GM12878 (cell line): ENCODE measurements around the gene SYTL5. TPM values are rescaled to one million over a fixed set of nuclear protein-coding genes. Genes with fewer than 3 reads are reported as not detected.

ENCODE experiments used
- ATAC-seq: fragments of 200-7000 bp; cut with Tn5 transposase; 3 replicates; pipeline ENCODE4 v1.9.1; 2020; ENCODE audit warnings: mild to moderate bottlenecking, moderate library complexity
- BruUV-seq: library from RNA; stranded (reverse); fragments of 400-500 nt; replicated peaks from 2 replicates; lab custom pipeline; 2021; lab: Mats Ljungman, UMichigan
- CTCF ChIA-PET: fragments of 300-600 bp; sonication (Branson Sonifier 250); formaldehyde crosslinking; extraction: SDS; loops from one replicate; lab custom pipeline; 2021; ENCODE audit warnings: inconsistent platforms; lab: Yijun Ruan, JAX
- POLR2A ChIA-PET: fragments of 350-600 bp; formaldehyde crosslinking; extraction: SDS; loops from one replicate; lab custom pipeline; 2021; ENCODE audit warnings: inconsistent platforms; lab: Charles Lee
- RAD21 ChIA-PET: fragments of 300-600 bp; sonication (Branson Sonifier 250); formaldehyde crosslinking; loops from one replicate; lab custom pipeline; 2023; ENCODE audit warnings: antibody characterized with exemption; ENCODE audit not compliant: unreplicated experiment; lab: Charles Lee
- SMC1A ChIA-PET: fragments of 300-600 bp; sonication (Branson Sonifier 250); formaldehyde crosslinking; loops from one replicate; lab custom pipeline; 2023; ENCODE audit not compliant: unreplicated experiment, uncharacterized antibody; lab: Charles Lee
- DNase-seq: peaks from one replicate; pipeline ENCODE4 v3.0.0-alpha.2; 2011; ENCODE audit warnings: low read depth, low spot score
- FAIRE-seq: peaks from 3 replicates; lab custom pipeline; 2011; peaks lifted over from hg19 to GRCh38; lab: Jason Lieb, UNC
- H2AFZ ChIP-seq: 2 replicates; pipeline ENCODE4 v1.6.0; 2011; ENCODE audit warnings: low read depth, low read length, control low read depth; ENCODE audit not compliant: control insufficient read depth
- H3K27ac ChIP-seq: 2 replicates; pipeline ENCODE4 v1.5.1; 2011; ENCODE audit warnings: control low read depth; ENCODE audit not compliant: control insufficient read depth, insufficient read depth
- H3K27me3 ChIP-seq, 2 experiments: replicated peaks in 1 of 2; 2 replicates each; pipeline versions ENCODE4 v1.6.0 to v1.6.1; 2011; ENCODE audit warnings: low read length in 1 of 2; ENCODE audit not compliant: control insufficient read depth in 2 of 2, insufficient read depth in 2 of 2
- H3K36me3 ChIP-seq, 2 experiments: 2 replicates each; pipeline ENCODE4 v1.5.1; 2011; ENCODE audit warnings: low read length in 1 of 2; ENCODE audit not compliant: control insufficient read depth in 2 of 2, insufficient read depth in 2 of 2
- H3K4me1 ChIP-seq: 2 replicates; pipeline ENCODE4 v1.6.1; 2011; ENCODE audit warnings: mild to moderate bottlenecking, low read length, moderate library complexity, mixed read lengths; ENCODE audit not compliant: control insufficient read depth, insufficient read depth
- H3K4me2 ChIP-seq: 2 replicates; pipeline ENCODE4 v1.6.0; 2011; ENCODE audit warnings: control low read depth; ENCODE audit not compliant: control insufficient read depth, insufficient read depth
- H3K4me3 ChIP-seq: fragments of 200-600 bp; sonication (generic); 2 replicates; pipeline ENCODE4 v1.5.1; 2016
- H3K79me2 ChIP-seq: 2 replicates; pipeline ENCODE4 v1.6.0; 2011; ENCODE audit warnings: low read length; ENCODE audit not compliant: control insufficient read depth, insufficient read depth
- H3K9ac ChIP-seq: 2 replicates; pipeline ENCODE4 v1.8.0; 2011; ENCODE audit warnings: low read length, control low read depth, mixed read lengths; ENCODE audit not compliant: control insufficient read depth, insufficient read depth
- H3K9me3 ChIP-seq: replicated peaks from 3 replicates; pipeline ENCODE4 v1.5.1; 2011; ENCODE audit warnings: mild to moderate bottlenecking, low read length; ENCODE audit not compliant: control insufficient read depth, insufficient read depth
- H4K20me1 ChIP-seq: 2 replicates; pipeline ENCODE4 v1.6.0; 2011; ENCODE audit not compliant: control insufficient read depth, insufficient read depth
- CBFB ChIP-seq: IDR thresholded peaks from 2 replicates; pipeline ENCODE4 v1.6.1; 2016; ENCODE audit warnings: antibody characterized with exemption, low read depth
- ESRRA ChIP-seq: IDR thresholded peaks from 2 replicates; pipeline ENCODE4 v1.6.1; 2012; ENCODE audit warnings: mild to moderate bottlenecking, low read length, improper control_type of control experiment
- ETV6 ChIP-seq, 2 experiments: fragments of 450-650 bp in 1 of 2; IDR thresholded peaks in 1 of 2; conservative IDR thresholded peaks in 1 of 2; 2 replicates each; pipeline ENCODE4 v1.6.1; 2014; ENCODE audit warnings: antibody characterized with exemption in 1 of 2, borderline replicate concordance in 1 of 2, low read depth in 1 of 2, mild to moderate bottlenecking in 1 of 2, moderate library complexity in 1 of 2
- MEF2B ChIP-seq: fragments of 450-650 bp; IDR thresholded peaks from 2 replicates; pipeline ENCODE4 v1.6.1; 2018; ENCODE audit warnings: mild to moderate bottlenecking, moderate library complexity; ENCODE audit not compliant: partially characterized antibody, poor library complexity, severe bottlenecking
- PAX8 ChIP-seq: fragments of 450-650 bp; IDR thresholded peaks from 2 replicates; pipeline ENCODE4 v1.6.1; 2017; ENCODE audit warnings: mild to moderate bottlenecking, moderate library complexity
- RELA ChIP-seq: fragments of 450-650 bp; IDR thresholded peaks from 2 replicates; pipeline ENCODE4 v1.8.0; 2014; ENCODE audit warnings: borderline replicate concordance; ENCODE audit not compliant: partially characterized antibody
- SMAD1 ChIP-seq: fragments of 450-650 bp; IDR thresholded peaks from 2 replicates; pipeline ENCODE4 v1.6.1; 2018; ENCODE audit warnings: mild to moderate bottlenecking, low read depth; ENCODE audit not compliant: partially characterized antibody
- TCF12 ChIP-seq: IDR thresholded peaks from 2 replicates; pipeline ENCODE4 v1.6.1; 2011; ENCODE audit warnings: low read depth, mild to moderate bottlenecking, low read length
- ZBED1 ChIP-seq: IDR thresholded peaks from 2 replicates; pipeline ENCODE4 v1.6.1; 2016; ENCODE audit warnings: borderline replicate concordance
- ZBTB11 ChIP-seq: fragments of 450-650 bp; formaldehyde crosslinking; IDR thresholded peaks from 2 replicates; pipeline ENCODE4 v1.5.0; 2022; ENCODE audit warnings: mild to moderate bottlenecking, missing genetic modification characterization
- ZNF592 ChIP-seq: fragments of 450-650 bp; IDR thresholded peaks from 2 replicates; pipeline ENCODE4 v1.6.1; 2017; ENCODE audit warnings: mild to moderate bottlenecking, moderate library complexity
- WGBS: methylation state at CpG from one replicate; pipeline ENCODE4 v1.1.6; 2016; ENCODE audit warnings: low lambda C conversion rate; ENCODE audit not compliant: insufficient replicate concordance, insufficient coverage; ENCODE audit errors: missing lambda C conversion rate; 5-methylcytosine and 5-hydroxymethylcytosine counted together
- in situ Hi-C: fragments of 300-500 bp; cut with MboI; formaldehyde crosslinking; loops from 9 replicates; pipeline ENCODE4 v1.14.3; 2018; ENCODE audit warnings: mixed read lengths
- intact Hi-C: fragments of 100-400 bp; cut with micrococcal nuclease; formaldehyde crosslinking; loops from one replicate; pipeline ENCODE4 v1.14.2; 2022; ENCODE audit not compliant: unreplicated experiment
- polyA plus RNA-seq, 11 experiments: library from polyadenylated mRNA; depleted of rRNA in 4 of 11; unstranded in 6 of 11; stranded (reverse) in 5 of 11; fragments of >200 nt; fragmentation: Nextera tagmentation in 4 of 11; fragmentation: Illumina TruSeq in 1 of 11; extraction: Ambion mirVana in 4 of 11; extraction: Trizol in 1 of 11; gene quantifications; 1 replicate in 1 of 11; 2 replicates in 10 of 11; pipeline versions ENCODE4 v1.2.1 to v1.2.3, GENCODE V29; 2011 to 2016; ENCODE audit warnings: inconsistent platforms in 2 of 11, missing spikeins in 2 of 11, low read depth in 1 of 11
- total RNA-seq, 4 experiments: library from RNA; depleted of rRNA in 3 of 4; stranded (reverse); fragments of >200 nt in 3 of 4; fragmentation: Illumina TruSeq in 1 of 4; extraction: Trizol in 1 of 4; gene quantifications; 2 replicates each; pipeline versions ENCODE4 v1.2.1 to v1.2.3, GENCODE V29; 2013 to 2021
- TF ChIP-seq, protein P1 (sequence below): fragments of 450-650 bp; IDR thresholded peaks from 2 replicates; pipeline ENCODE4 v1.6.1; 2017; ENCODE audit warnings: low read depth, mild to moderate bottlenecking, moderate library complexity
- TF ChIP-seq, protein P2 (sequence below): fragments of 450-650 bp; conservative IDR thresholded peaks from 2 replicates; pipeline ENCODE4 v1.6.1; 2017; ENCODE audit warnings: mild to moderate bottlenecking, moderate library complexity

SYTL5 gene
- total and polyA plus RNA-seq, 10 of the 15 experiments (the other 5 are each of a cell fraction or from before 2014, with no cell fraction given): 0.01 to 0.20 (median 0.04) TPM; not detected in 3

DNA sequence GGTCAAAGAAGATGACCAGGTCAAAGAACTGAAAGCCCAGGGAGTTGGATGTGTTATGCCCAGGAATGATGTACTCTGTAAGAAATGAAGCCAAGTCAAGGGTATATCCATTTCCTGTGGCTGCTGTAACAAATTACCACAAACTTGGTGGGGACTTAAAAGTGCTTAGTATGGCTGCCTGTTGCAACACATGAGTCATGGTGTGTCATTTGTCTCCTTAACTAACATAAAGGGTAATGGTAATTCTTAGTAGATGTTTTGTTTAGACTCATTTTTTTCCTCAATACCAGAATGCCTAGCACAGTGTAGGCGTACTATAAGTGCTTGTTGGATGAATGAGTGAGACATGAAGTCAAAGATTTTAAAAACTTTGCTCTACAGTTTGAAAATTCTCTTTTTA is 45.7 kb downstream of the SYTL5 start:
- Histone ChIP-seq H3K4me2 (no peak overlapping the region), H4K20me1 (no peaks in the 10 kb centered on the region), H3K36me3 (no peaks in the 10 kb centered on the region), H3K27me3 (no peaks in the 10 kb centered on the region), H2AFZ (no peak overlapping the region), H3K4me3 (no peak overlapping the region), H3K9me3 (no peaks in the 10 kb centered on the region), H3K27ac (no peak overlapping the region), H3K9ac (no peak overlapping the region), H3K79me2 (no peaks in the 10 kb centered on the region), H3K4me1 (no peaks in the 10 kb centered on the region)
- POLR2A ChIA-PET: no interaction called here
- intact Hi-C loops (no loop called here), in situ Hi-C loops (no loop called here)
- SMC1A ChIA-PET: no interaction called here
- FAIRE-seq (no peak), DNase-seq (no peak), ATAC-seq (no peak)
- BruUV-seq: no TSS peak
- RAD21 ChIA-PET: no interaction called here
- 5% methylated on average over 1 of the region's 1 CpG for WGBS
- CTCF ChIA-PET: interaction anchor here (0.9 to 1.4 kb wide), 3 partner anchors 9 to 114 kb away, joined by 3 read pairs; no protein-coding TSS in a partner anchor
- TF ChIP-seq PAX8 (no peak), TCF12 (no peak), RELA (no peak), ETV6 (conservative IDR thresholded peaks at IDR 0.05 in 1 of 2, IDR thresholded peaks at IDR 0.05 in 1 of 2; ENCODE audit: borderline replicate concordance in 1 of 2, low read depth in 1 of 2) (no peak), ESRRA (no peak), SMAD1 (no peak), CBFB (no peak), MEF2B (no peak), ZBED1 (no peak), ZBTB11 (CRISPR knock-in tag) (no peak), ZNF592 (no peak)
- TF ChIP-seq, protein P1, sequence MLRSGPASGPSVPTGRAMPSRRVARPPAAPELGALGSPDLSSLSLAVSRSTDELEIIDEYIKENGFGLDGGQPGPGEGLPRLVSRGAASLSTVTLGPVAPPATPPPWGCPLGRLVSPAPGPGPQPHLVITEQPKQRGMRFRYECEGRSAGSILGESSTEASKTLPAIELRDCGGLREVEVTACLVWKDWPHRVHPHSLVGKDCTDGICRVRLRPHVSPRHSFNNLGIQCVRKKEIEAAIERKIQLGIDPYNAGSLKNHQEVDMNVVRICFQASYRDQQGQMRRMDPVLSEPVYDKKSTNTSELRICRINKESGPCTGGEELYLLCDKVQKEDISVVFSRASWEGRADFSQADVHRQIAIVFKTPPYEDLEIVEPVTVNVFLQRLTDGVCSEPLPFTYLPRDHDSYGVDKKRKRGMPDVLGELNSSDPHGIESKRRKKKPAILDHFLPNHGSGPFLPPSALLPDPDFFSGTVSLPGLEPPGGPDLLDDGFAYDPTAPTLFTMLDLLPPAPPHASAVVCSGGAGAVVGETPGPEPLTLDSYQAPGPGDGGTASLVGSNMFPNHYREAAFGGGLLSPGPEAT: no peak
- TF ChIP-seq, protein P2, sequence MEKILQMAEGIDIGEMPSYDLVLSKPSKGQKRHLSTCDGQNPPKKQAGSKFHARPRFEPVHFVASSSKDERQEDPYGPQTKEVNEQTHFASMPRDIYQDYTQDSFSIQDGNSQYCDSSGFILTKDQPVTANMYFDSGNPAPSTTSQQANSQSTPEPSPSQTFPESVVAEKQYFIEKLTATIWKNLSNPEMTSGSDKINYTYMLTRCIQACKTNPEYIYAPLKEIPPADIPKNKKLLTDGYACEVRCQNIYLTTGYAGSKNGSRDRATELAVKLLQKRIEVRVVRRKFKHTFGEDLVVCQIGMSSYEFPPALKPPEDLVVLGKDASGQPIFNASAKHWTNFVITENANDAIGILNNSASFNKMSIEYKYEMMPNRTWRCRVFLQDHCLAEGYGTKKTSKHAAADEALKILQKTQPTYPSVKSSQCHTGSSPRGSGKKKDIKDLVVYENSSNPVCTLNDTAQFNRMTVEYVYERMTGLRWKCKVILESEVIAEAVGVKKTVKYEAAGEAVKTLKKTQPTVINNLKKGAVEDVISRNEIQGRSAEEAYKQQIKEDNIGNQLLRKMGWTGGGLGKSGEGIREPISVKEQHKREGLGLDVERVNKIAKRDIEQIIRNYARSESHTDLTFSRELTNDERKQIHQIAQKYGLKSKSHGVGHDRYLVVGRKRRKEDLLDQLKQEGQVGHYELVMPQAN: no peak
